IPS DF 4.7 (cell line): ENCODE data around the gene RORB.

Experiments
- DNase-seq: peaks from one replicate; pipeline ENCODE4 v3.0.0-alpha.2; 2013; ENCODE audit warnings: low spot score; ENCODE audit errors: extremely low read depth

Gene RORB

GRCh38 chr9:74697535-74697934 lies 200.4 kb downstream of the RORB start:
- no peak for DNase-seq

GRCh38 chr9:74711341-74711740 lies 214.2 kb downstream of the RORB start:
- DNase-seq, result no peak

- no peak for DNase-seq
Measured at GRCh38 chr9:74718709-74719108, 221.6 kb downstream of the RORB start.

GRCh38 chr9:74719306-74719705 lies 222.2 kb downstream of the RORB start:
- no peak for DNase-seq

- DNase-seq, result no peak
Measured at GRCh38 chr9:74721696-74722660, 224.8 kb downstream of the RORB start.

GRCh38 chr9:74724317-74724716 lies 227.2 kb downstream of the RORB start:
- no peak for DNase-seq

- DNase-seq, result no peak
Measured at GRCh38 chr9:74726581-74726980, 229.4 kb downstream of the RORB start.

- no peak for DNase-seq
Measured at GRCh38 chr9:74728176-74728575, 231.0 kb downstream of the RORB start.

- DNase-seq, result no peak
Measured at GRCh38 chr9:74729136-74729695, 232.1 kb downstream of the RORB start.

- no peak for DNase-seq
Measured at GRCh38 chr9:74735761-74736160, 238.6 kb downstream of the RORB start.

- DNase-seq, result no peak
Measured at GRCh38 chr9:74736646-74737045, 239.5 kb downstream of the RORB start.

GRCh38 chr9:74742191-74742790 lies 245.2 kb downstream of the RORB start:
- no peak for DNase-seq
